IMR-90 (cell line): ENCODE measurements around the gene MAP1LC3A. TPM values are rescaled to one million over a fixed set of nuclear protein-coding genes. Genes with fewer than 3 reads are reported as not detected.
A peak's percentile ranks its signal among the peaks of the same experiment; 100 is the strongest.

Source experiments
- ATAC-seq: fragments of 200-7000 bp; cut with Tn5 transposase; 2 replicates; pipeline ENCODE4 v1.9.1; 2020; ENCODE audit warnings: low read depth, mild to moderate bottlenecking, moderate library complexity
- BruUV-seq: library from RNA; stranded (reverse); fragments of 400-500 nt; replicated peaks from 2 replicates; lab custom pipeline; 2021; lab: Mats Ljungman, UMichigan
- CTCF ChIA-PET: fragments of 300-600 bp; formaldehyde crosslinking; extraction: SDS; loops from one replicate; lab custom pipeline; 2021; ENCODE audit warnings: antibody characterized with exemption; lab: Yijun Ruan, JAX
- POLR2A ChIA-PET: fragments of 300-600 bp; sonication (Branson Sonifier 250); formaldehyde crosslinking; loops from one replicate; lab custom pipeline; 2022; ENCODE audit warnings: antibody characterized with exemption; ENCODE audit not compliant: unreplicated experiment; lab: Charles Lee
- DNase-seq: peaks from one replicate; pipeline ENCODE4 v3.0.0; 2013
- H2AFZ ChIP-seq: replicated peaks from 2 replicates; pipeline ENCODE3; 2013; ENCODE audit warnings: low read length, mild to moderate bottlenecking; ENCODE audit not compliant: poor library complexity
- H2AK5ac ChIP-seq: 2 replicates; pipeline ENCODE4 v1.6.1; 2013; ENCODE audit warnings: low read depth, low read length, inconsistent platforms
- H2AK9ac ChIP-seq: replicated peaks from 2 replicates; pipeline ENCODE3; 2013; ENCODE audit warnings: mild to moderate bottlenecking, low read depth, low read length, moderate library complexity; ENCODE audit not compliant: poor library complexity
- H2BK120ac ChIP-seq: 2 replicates; pipeline ENCODE4 v1.6.1; 2013; ENCODE audit warnings: low read depth, low read length, inconsistent platforms
- H2BK15ac ChIP-seq: 3 replicates; pipeline ENCODE4 v1.6.1; 2013; ENCODE audit warnings: low read depth, low read length, inconsistent platforms
- H2BK20ac ChIP-seq: 2 replicates; pipeline ENCODE4 v1.6.1; 2013; ENCODE audit warnings: low read depth, mild to moderate bottlenecking, inconsistent platforms, low read length, moderate library complexity
- H2BK5ac ChIP-seq: 2 replicates; pipeline ENCODE4 v1.6.1; 2013; ENCODE audit warnings: mild to moderate bottlenecking, low read depth, low read length, inconsistent platforms; ENCODE audit not compliant: poor library complexity, severe bottlenecking
- H3K14ac ChIP-seq: replicated peaks from 2 replicates; pipeline ENCODE4 v1.6.1; 2013; ENCODE audit warnings: low read depth, low read length, inconsistent platforms
- H3K18ac ChIP-seq: 2 replicates; pipeline ENCODE4 v1.6.1; 2013; ENCODE audit warnings: low read depth, low read length, control low read depth
- H3K23ac ChIP-seq: 2 replicates; pipeline ENCODE4 v1.6.1; 2013; ENCODE audit warnings: low read depth, low read length, inconsistent platforms
- H3K27ac ChIP-seq: 2 replicates; pipeline ENCODE4 v1.5.1; 2013; ENCODE audit warnings: mild to moderate bottlenecking, control low read depth, low read length; ENCODE audit not compliant: insufficient read depth
- H3K27me3 ChIP-seq: 2 replicates; pipeline ENCODE4 v1.6.1; 2013; ENCODE audit warnings: low read length; ENCODE audit not compliant: control insufficient read depth, insufficient read depth
- H3K36me3 ChIP-seq: 2 replicates; pipeline ENCODE4 v1.6.1; 2013; ENCODE audit warnings: low read length, mixed read lengths; ENCODE audit not compliant: control insufficient read depth, insufficient read depth
- H3K4ac ChIP-seq: 2 replicates; pipeline ENCODE4 v1.6.1; 2013; ENCODE audit warnings: low read depth, low read length, inconsistent platforms
- H3K4me1 ChIP-seq: 2 replicates; pipeline ENCODE4 v1.6.1; 2013; ENCODE audit warnings: low read length, mixed read lengths; ENCODE audit not compliant: control insufficient read depth, insufficient read depth
- H3K4me2 ChIP-seq: 2 replicates; pipeline ENCODE4 v1.6.1; 2013; ENCODE audit warnings: low read depth, mild to moderate bottlenecking, control low read depth, low read length, moderate library complexity
- H3K4me3 ChIP-seq: 2 replicates; pipeline ENCODE4 v1.5.1; 2013; ENCODE audit warnings: low read depth, mild to moderate bottlenecking, control low read depth, low read length, moderate library complexity; ENCODE audit not compliant: insufficient read depth
- H3K56ac ChIP-seq: 2 replicates; pipeline ENCODE4 v1.6.1; 2013; ENCODE audit warnings: low read length, inconsistent platforms; ENCODE audit not compliant: insufficient read depth; ENCODE audit errors: extremely low read depth
- H3K79me1 ChIP-seq, 2 experiments: 2 replicates each; pipeline ENCODE4 v1.6.1; 2013; ENCODE audit warnings: low read length in 2 of 2, inconsistent platforms in 1 of 2, low read depth in 1 of 2
- H3K9ac ChIP-seq: 2 replicates; pipeline ENCODE4 v1.6.1; 2013; ENCODE audit warnings: low read depth, low read length, control low read depth
- H3K9me1 ChIP-seq: 2 replicates; pipeline ENCODE4 v1.6.1; 2013; ENCODE audit warnings: low read length, inconsistent platforms; ENCODE audit not compliant: insufficient read depth
- H3K9me3 ChIP-seq: 2 replicates; pipeline ENCODE4 v1.6.1; 2013; ENCODE audit warnings: low read length; ENCODE audit not compliant: control insufficient read depth, insufficient read depth
- H4K20me1 ChIP-seq: 2 replicates; pipeline ENCODE4 v1.6.1; 2013; ENCODE audit warnings: low read length, inconsistent platforms; ENCODE audit not compliant: insufficient read depth
- H4K5ac ChIP-seq: 2 replicates; pipeline ENCODE4 v1.6.1; 2013; ENCODE audit warnings: mild to moderate bottlenecking, low read depth, low read length, control low read depth
- H4K8ac ChIP-seq, 2 experiments: 2 replicates each; pipeline ENCODE4 v1.6.1; 2013; ENCODE audit warnings: low read depth in 2 of 2, low read length in 2 of 2, control low read depth in 1 of 2, inconsistent platforms in 1 of 2
- H4K91ac ChIP-seq: 2 replicates; pipeline ENCODE4 v1.6.1; 2013; ENCODE audit warnings: low read depth, low read length, inconsistent platforms; ENCODE audit not compliant: insufficient read depth
- BHLHE40 ChIP-seq: fragments of 150-350 bp; IDR thresholded peaks from 2 replicates; pipeline ENCODE4 v1.6.1; 2016; ENCODE audit warnings: mild to moderate bottlenecking, low read depth, low read length
- MXI1 ChIP-seq: IDR thresholded peaks from 2 replicates; pipeline ENCODE4 v1.6.1; 2012; ENCODE audit warnings: low read depth, mild to moderate bottlenecking, low read length, moderate library complexity, borderline replicate concordance
- RAD21 ChIP-seq: IDR thresholded peaks from 2 replicates; pipeline ENCODE4 v1.6.1; 2012; ENCODE audit warnings: low read length, improper control_type of control experiment
- WGBS, 2 experiments: methylation state at CpG; one replicate each; pipeline versions ENCODE4 v1.1.5 to v1.1.7; 2013; ENCODE audit warnings: missing lambda C conversion rate in 2 of 2; ENCODE audit not compliant: insufficient read length in 1 of 2; ENCODE audit errors: extremely low coverage in 2 of 2; 5-methylcytosine and 5-hydroxymethylcytosine counted together
- dilution Hi-C: fragments of 300-500 bp; cut with HindIII; formaldehyde crosslinking; loops from one replicate; pipeline ENCODE4 v1.14.3; 2018; ENCODE audit warnings: low sequenced_read_pairs; ENCODE audit not compliant: unreplicated experiment
- in situ Hi-C: fragments of 300-500 bp; cut with MboI; formaldehyde crosslinking; loops from 3 replicates; pipeline ENCODE4 v1.14.3; 2019; ENCODE audit warnings: low sequenced_read_pairs, inconsistent platforms, mixed read lengths
- intact Hi-C: fragments of 100-400 bp; cut with micrococcal nuclease; formaldehyde crosslinking; loops from 2 replicates; pipeline ENCODE4 v1.10.0; 2022
- polyA plus RNA-seq, 3 experiments: library from polyadenylated mRNA; depleted of rRNA; stranded (reverse); fragments of >200 nt; gene quantifications; 2 replicates each; pipeline ENCODE4 v1.2.3, GENCODE V29; 2012; ENCODE audit warnings: low replicate concordance in 1 of 3
- total RNA-seq: library from RNA; depleted of rRNA; stranded (reverse); fragments of >200 nt; gene quantifications from 2 replicates; pipeline ENCODE4 v1.2.3, GENCODE V29; 2012

Gene MAP1LC3A
- total and polyA plus RNA-seq, 2 of the 4 experiments (the other 2 are of a cell fraction), result 10.0 to 39.7 TPM

GRCh38 chr20:34528921-34529297 lies 29.6 kb upstream of the MAP1LC3A start:
- Histone ChIP-seq H2BK120ac (peak overlapping the region; percentile 23; the same call in 1 of the 2 replicates), H3K27ac (peak overlapping the region; percentile 17; the same call in 1 of the 2 replicates), H3K9me3 (no peaks in the 10 kb centered on the region), H3K9ac (no peak overlapping the region), H2AFZ (no peak overlapping the region), H3K56ac (no peak overlapping the region), H3K4ac (peak overlapping the region; percentile 37; the same call in 1 of the 2 replicates), H2BK20ac (no peak overlapping the region), H3K9me1 (peaks cover 55% of the 10 kb centered on the region), H4K20me1 (peaks cover 22% of the 10 kb centered on the region), H3K4me2 (no peak overlapping the region), H3K18ac (peak overlapping the region; percentile 20; the same call in 1 of the 2 replicates), H2BK15ac (no peak overlapping the region), H2AK9ac (no peak overlapping the region), H3K14ac (no peak overlapping the region), H3K27me3 (no peaks in the 10 kb centered on the region), H2BK5ac (no peak overlapping the region), H3K4me3 (no peak overlapping the region), H4K8ac (no peak overlapping the region; a peak in 1 of 4 replicates), H4K5ac (no peak overlapping the region; the same call in 1 of the 2 replicates), H4K91ac (no peak overlapping the region), H2AK5ac (peak overlapping the region; percentile 74; the same call in 1 of the 2 replicates), H3K79me1 (peaks cover 58 to 84% of the 10 kb centered on the region in 2 experiments), H3K36me3 (peaks cover 62% of the 10 kb centered on the region), H3K4me1 (peaks cover 30% of the 10 kb centered on the region), H3K23ac (peak overlapping the region; percentile 17; the same call in 1 of the 2 replicates)
- in situ Hi-C loops, result no loop called here
- dilution Hi-C loops, result no loop called here
- CTCF ChIA-PET, result no interaction called here
- TF ChIP-seq RAD21 (no peak), MXI1 (no peak), BHLHE40 (peak; percentile 67)
- DNase-seq, result no peak
- no CpG with 5 or more reads among the region's 5 CpGs for WGBS, 2 experiments
- ATAC-seq, result no peak
- BruUV-seq, result no TSS peak
- POLR2A ChIA-PET, result no interaction called here
- intact Hi-C loops, result no loop called here
